Fibroblast of pulmonary artery (primary cell): Measurements from ENCODE around the gene ASTN2.

ENCODE experiments used
- DNase-seq: peaks from one replicate; pipeline ENCODE4 v3.0.0-alpha.2; 2010; ENCODE audit warnings: low read depth
- H3K4me3 ChIP-seq: replicated peaks from 2 replicates; pipeline ENCODE4 v1.5.1; 2011; ENCODE audit warnings: low read depth, mild to moderate bottlenecking, control low read depth, low read length, moderate library complexity
- CTCF ChIP-seq: IDR thresholded peaks from 2 replicates; pipeline ENCODE4 v1.5.1; 2011; ENCODE audit warnings: mild to moderate bottlenecking, control low read depth, low read length, inconsistent platforms; ENCODE audit errors: missing control alignments

ASTN2 gene

DNA sequence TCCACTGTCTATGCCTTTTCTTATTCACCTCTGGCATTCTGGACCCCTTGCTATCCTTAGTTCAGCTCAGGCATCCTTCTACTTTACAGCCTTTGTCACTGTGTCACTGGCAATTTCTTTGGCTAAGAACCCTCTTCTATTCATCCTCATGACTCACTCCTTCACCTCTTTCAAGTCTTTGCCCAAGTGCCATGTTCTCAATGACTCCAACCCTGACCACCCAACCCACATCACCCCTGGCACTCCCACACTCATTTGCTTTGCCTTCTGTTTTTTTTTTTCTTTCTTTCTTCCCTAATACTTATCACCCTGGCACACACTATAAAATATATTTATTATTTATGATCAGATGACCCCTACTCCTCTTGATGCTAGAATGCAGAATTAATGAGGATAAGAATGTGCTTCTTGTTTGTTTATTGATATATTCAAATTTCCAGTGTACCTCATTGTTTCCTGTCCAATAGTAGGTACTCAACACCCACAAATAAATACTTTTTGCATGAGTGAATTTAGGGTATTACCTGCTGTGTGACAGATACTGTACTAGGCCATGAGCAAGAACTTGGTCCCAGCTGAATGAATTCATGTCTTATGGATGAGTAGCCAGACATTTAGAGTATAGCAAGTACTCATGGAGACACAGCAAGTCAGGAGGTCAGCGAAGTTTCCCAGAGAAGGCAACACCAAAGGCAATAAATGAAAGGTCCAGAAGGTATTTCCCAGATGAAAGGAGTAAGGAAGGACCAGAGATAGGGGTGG lies 1025.1 kb downstream of the ASTN2 start:
- no peak for TF ChIP-seq CTCF
- H3K4me3 ChIP-seq: no peak overlapping the region
- no peak for DNase-seq

- no peak for DNase-seq
- no peak overlapping the region for H3K4me3 ChIP-seq
- TF ChIP-seq CTCF: no peak
Observed at GRCh38 chr9:116387934-116388698, 1026.7 kb downstream of the ASTN2 start.

DNA sequence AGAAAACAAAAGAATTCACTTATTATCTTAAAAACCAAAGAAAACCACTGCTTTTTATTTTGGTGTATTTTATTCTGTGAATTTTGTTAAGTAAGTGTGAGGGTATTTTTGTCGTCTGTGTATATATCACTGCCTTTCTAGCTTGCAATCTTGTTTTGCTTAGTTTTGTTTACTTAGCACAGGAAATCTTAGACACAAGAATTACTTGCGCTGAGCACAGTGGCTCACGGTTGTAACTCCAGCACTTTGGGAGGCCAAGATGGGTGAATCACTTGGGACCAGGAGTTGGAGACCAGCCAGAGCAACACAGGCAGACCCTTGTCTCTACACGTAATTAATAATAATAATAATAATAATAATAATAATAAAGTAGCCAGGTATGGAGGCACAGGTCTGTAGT lies 1030.9 kb downstream of the ASTN2 start:
- no peak for DNase-seq
- no peak overlapping the region for H3K4me3 ChIP-seq
- no peak for TF ChIP-seq CTCF

GRCh38 chr9:116383133-116383532 lies 1031.7 kb downstream of the ASTN2 start:
- no peak for TF ChIP-seq CTCF
- no peak overlapping the region for H3K4me3 ChIP-seq
- no peak for DNase-seq

- no peak for DNase-seq
Observed at GRCh38 chr9:116382053-116382452, 1032.8 kb downstream of the ASTN2 start.

GRCh38 chr9:116381350-116381749 lies 1033.5 kb downstream of the ASTN2 start:
- no peak overlapping the region for H3K4me3 ChIP-seq
- TF ChIP-seq CTCF: no peak
- DNase-seq: peak; percentile 54

More at GRCh38 chr9:116382053-116382452, 1032.8 kb downstream of the ASTN2 start:
- no peak overlapping the region for H3K4me3 ChIP-seq
- TF ChIP-seq CTCF: no peak

DNA sequence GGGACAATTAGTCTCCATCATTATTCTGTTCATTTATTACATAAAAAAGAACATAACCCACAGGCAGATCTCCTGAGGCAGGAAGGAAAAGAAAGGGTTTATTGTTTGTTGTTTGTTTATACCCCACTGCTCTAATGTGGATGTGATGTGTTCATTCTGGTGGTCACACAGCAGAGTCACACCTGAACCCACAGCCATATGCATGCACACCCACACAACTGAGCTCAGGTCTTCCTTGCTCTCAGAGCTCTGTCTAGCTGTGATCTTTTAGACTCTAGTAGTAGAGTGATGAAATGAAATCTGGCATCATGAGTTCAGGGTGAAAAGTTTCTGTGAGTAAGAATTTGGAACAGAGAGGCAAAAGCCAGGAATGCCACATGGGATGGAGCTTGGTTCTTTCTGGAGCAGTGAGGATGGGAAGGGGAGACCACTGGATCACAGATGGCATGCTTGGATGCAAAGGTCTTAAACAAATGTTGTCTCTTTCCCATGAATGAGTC lies 1034.3 kb downstream of the ASTN2 start:
- no peak for DNase-seq
- H3K4me3 ChIP-seq: no peak overlapping the region
- TF ChIP-seq CTCF: no peak
